ENCODE measurements around the gene C9orf152. TPM values are rescaled to one million over a fixed set of nuclear protein-coding genes. Genes with fewer than 3 reads are reported as not detected.

Gene C9orf152
- total and polyA plus RNA-seq, 8 donors: 6.7 to 19.5 (median 10.6) TPM

DNA sequence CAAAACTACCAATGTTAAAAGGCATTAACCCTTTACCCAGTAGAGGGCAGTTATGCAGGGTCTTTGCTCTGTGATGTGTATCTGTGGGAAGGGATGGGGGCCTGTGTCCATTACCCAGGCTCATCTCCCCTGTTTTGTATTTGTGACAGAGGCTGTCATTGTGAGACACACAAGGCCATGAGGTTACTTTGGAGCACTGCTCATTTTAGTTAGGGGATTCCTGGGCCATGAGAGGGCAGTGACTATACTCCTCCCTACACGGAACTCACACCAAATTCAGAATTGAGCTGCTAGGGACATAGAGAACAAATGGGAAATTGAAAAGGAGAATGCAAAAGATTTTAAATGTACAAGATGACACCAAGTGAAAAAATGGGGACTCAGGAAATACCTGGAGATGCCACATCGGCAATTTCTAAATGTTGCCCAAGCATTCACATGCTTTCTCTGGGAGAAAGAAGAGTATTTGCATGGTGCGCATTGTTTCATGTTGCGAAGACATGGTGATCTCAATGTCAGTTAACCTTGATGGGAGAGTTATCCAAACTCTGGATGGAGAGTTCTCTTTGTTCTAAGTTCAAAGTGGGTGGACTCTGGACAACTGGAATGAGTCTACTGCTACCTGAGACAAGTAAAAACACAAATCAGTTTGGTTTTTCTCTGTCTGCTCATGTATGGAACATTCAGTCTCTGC, 32.5 kb downstream of the C9orf152 start:
- no peak for DNase-seq
- H3K9me3 ChIP-seq: no peaks in the 10 kb centered on the region
- H3K27ac ChIP-seq: no peak overlapping the region
- no peak overlapping the region for H3K4me3 ChIP-seq
- TF ChIP-seq, protein P1, sequence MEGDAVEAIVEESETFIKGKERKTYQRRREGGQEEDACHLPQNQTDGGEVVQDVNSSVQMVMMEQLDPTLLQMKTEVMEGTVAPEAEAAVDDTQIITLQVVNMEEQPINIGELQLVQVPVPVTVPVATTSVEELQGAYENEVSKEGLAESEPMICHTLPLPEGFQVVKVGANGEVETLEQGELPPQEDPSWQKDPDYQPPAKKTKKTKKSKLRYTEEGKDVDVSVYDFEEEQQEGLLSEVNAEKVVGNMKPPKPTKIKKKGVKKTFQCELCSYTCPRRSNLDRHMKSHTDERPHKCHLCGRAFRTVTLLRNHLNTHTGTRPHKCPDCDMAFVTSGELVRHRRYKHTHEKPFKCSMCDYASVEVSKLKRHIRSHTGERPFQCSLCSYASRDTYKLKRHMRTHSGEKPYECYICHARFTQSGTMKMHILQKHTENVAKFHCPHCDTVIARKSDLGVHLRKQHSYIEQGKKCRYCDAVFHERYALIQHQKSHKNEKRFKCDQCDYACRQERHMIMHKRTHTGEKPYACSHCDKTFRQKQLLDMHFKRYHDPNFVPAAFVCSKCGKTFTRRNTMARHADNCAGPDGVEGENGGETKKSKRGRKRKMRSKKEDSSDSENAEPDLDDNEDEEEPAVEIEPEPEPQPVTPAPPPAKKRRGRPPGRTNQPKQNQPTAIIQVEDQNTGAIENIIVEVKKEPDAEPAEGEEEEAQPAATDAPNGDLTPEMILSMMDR (IDR thresholded peaks at IDR 0.05): no peak
- no peak for ATAC-seq
- H3K4me1 ChIP-seq: no peaks in the 10 kb centered on the region
- H3K27me3 ChIP-seq: no peaks in the 10 kb centered on the region
- peaks cover 0 to 3% of the 10 kb centered on the region in 2 donors for H3K36me3 ChIP-seq
- intact Hi-C loops (cut with DNase I): no loop called here

DNA sequence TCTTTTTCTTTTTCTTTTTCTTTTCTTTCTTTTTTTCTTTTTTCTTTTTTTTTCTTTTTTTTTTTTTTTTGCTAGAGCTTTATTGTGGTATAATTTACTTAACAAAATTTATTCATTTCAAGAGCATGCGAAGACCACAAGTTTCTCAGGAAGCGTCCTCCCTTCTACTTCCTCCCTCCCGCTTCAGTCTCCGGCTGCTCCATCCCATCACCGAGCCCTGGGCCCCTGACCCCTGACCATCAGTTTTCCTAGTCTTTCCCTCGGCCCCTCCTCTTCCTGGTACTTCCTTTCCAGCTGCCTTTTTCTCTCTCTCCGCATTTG, 34.7 kb downstream of the C9orf152 start:
- ATAC-seq (no peak), DNase-seq (no peak)
- Histone ChIP-seq H3K36me3 (peaks cover 0 to 19% of the 10 kb centered on the region in 2 donors), H3K4me3 (no peak overlapping the region), H3K27me3 (no peaks in the 10 kb centered on the region), H3K4me1 (peaks cover 0 to 9% of the 10 kb centered on the region in 2 donors), H3K27ac (no peak overlapping the region), H3K9me3 (no peaks in the 10 kb centered on the region)
- TF ChIP-seq, protein P1 (IDR thresholded peaks at IDR 0.05): no peak
- intact Hi-C loops (cut with DNase I): no loop called here

DNA sequence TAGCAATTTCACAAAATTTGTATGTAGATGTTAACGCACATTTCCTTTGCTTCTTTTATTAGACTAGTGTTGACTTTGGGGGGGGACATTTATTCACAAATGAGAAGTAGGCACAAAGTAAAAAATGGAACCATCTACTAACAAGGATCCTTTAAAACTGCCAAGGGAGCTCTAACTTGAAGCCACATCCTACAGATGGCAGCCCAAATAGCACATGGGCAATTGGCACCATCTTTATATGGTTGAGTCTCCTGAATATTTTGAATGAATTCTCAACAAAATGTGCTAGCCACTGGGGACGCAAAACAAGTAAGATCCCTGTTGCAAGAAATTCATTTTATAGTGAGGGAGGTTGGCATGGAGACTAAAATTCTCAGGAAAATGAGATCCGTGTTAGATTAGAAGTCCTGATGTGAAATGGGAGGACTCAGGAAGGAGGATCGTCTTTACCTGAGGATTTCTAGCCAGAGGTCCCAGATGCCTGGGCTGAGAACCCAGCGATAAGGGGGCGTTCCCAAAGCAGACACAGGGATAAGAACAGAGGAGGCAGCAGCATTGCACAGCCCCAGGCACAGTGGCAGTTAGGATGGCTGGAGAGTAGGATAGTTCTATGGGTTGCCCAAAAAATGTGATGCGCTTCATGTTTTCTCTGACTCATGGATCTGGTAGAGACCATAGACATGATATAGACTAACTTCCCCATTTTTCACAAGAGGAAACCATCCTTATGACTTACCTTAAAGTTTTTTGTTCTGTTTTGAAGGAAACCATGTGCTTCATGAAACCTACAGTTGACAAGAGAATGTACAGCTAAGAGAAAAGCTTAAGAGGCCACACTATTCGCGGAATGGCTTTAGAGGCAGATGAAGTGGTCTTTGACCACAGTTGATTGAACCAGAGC, 37.4 kb downstream of the C9orf152 start:
- ATAC-seq: no peak
- intact Hi-C loops (cut with DNase I): no loop called here
- no peak for DNase-seq
- no peaks in the 10 kb centered on the region for H3K9me3 ChIP-seq
- H3K4me1 ChIP-seq: peaks cover 0 to 9% of the 10 kb centered on the region in 2 donors
- H3K36me3 ChIP-seq: peaks cover 0 to 19% of the 10 kb centered on the region in 2 donors
- TF ChIP-seq, protein P1 (IDR thresholded peaks at IDR 0.05): no peak
- no peaks in the 10 kb centered on the region for H3K27me3 ChIP-seq
- no peak overlapping the region for H3K27ac ChIP-seq
- H3K4me3 ChIP-seq: no peak overlapping the region

DNA sequence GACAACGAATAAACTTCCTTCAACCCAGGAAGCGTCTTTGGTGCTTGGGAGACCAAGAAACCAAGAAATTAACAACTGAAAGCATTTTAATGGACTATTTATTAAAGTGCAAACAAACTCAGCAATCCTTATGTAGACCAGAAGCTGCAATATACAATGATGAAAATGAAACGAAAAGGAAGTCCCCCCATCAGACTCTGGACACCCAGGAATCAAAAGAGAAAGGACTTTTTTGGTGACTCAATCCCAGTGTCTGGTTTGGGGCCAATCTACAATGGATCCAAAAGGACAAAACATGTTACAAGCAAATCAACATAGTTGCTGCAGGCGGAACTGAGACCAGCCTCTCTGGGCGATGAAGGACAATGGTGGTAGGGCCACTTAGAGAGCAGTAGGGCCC, 39.5 kb downstream of the C9orf152 start:
- no peaks in the 10 kb centered on the region for H3K9me3 ChIP-seq
- H3K27me3 ChIP-seq: no peaks in the 10 kb centered on the region
- TF ChIP-seq, protein P1 (IDR thresholded peaks at IDR 0.05): no peak
- peaks cover 0 to 19% of the 10 kb centered on the region in 2 donors for H3K36me3 ChIP-seq
- no peak for ATAC-seq
- DNase-seq: no peak
- H3K27ac ChIP-seq: no peak overlapping the region
- no peak overlapping the region for H3K4me3 ChIP-seq
- intact Hi-C loops (cut with DNase I): no loop called here
- H3K4me1 ChIP-seq: peaks cover 0 to 9% of the 10 kb centered on the region in 2 donors

DNA sequence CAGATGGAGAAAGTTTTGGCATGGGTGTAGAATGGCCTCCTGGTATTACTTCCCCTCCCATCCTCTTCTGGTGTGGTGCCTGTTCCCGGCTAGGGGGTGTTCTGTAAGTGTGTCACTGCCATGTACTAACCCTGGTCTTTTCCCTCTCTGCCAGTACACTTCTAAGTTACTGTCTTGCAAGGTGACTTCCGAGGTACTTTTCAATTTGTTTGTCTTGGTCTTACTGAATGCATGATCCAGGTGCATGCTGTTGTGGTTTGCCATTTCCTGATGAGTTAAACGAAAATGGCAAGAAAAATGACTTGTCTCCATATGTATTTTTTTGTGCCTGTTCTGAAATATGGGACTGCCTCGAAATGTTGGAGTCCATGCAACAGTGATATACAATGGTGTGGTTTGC, 46.0 kb downstream of the C9orf152 start:
- Histone ChIP-seq H3K27me3 (no peaks in the 10 kb centered on the region), H3K9me3 (no peaks in the 10 kb centered on the region), H3K4me1 (peaks cover 16 to 37% of the 10 kb centered on the region in 2 donors), H3K4me3 (no peak overlapping the region), H3K36me3 (peaks cover 0 to 4% of the 10 kb centered on the region in 2 donors), H3K27ac (no peak overlapping the region)
- no peak for ATAC-seq
- intact Hi-C loops (cut with DNase I): no loop called here
- TF ChIP-seq, protein P1 (IDR thresholded peaks at IDR 0.05): no peak
- DNase-seq: no peak

Measured in left lung (tissue), 10 donors.